Endothelial cell of umbilical vein (primary cell): ENCODE data around the gene JDP2.

Experiments
- CTCF ChIP-seq, 2 donors: IDR thresholded peaks; 1 replicate in 1 of 2; 2 replicates in 1 of 2; pipeline ENCODE4 v1.5.1; 2011; ENCODE audit warnings: low read length in 2 of 2, mild to moderate bottlenecking in 2 of 2, moderate library complexity in 2 of 2, control low read depth in 1 of 2, inconsistent platforms in 1 of 2, low read depth in 1 of 2; ENCODE audit not compliant: insufficient read depth in 1 of 2; ENCODE audit errors: extremely low read depth in 1 of 2
- EZH2 ChIP-seq: IDR thresholded peaks from 2 replicates; pipeline ENCODE4 v1.6.1; 2012; ENCODE audit warnings: borderline replicate concordance, low read depth, mild to moderate bottlenecking, moderate library complexity, low read length, inconsistent platforms; ENCODE audit not compliant: severe bottlenecking
- GATA2 ChIP-seq: IDR thresholded peaks from 2 replicates; pipeline ENCODE4 v1.7.0; 2011; ENCODE audit warnings: low read depth, mild to moderate bottlenecking, moderate library complexity, mixed read lengths, low read length; ENCODE audit not compliant: insufficient read length, insufficient read depth
- JUN ChIP-seq: IDR thresholded peaks from 2 replicates; pipeline ENCODE4 v1.6.1; 2011; ENCODE audit warnings: borderline replicate concordance, low read depth; ENCODE audit not compliant: insufficient read length, insufficient read depth
- POLR2A ChIP-seq: IDR thresholded peaks from 2 replicates; pipeline ENCODE4 v1.6.1; 2012; ENCODE audit warnings: low read depth, mild to moderate bottlenecking, control low read depth, low read length
- POLR2AphosphoS5 ChIP-seq: IDR thresholded peaks from 2 replicates; pipeline ENCODE4 v1.6.1; 2012; ENCODE audit warnings: low read depth, mild to moderate bottlenecking, control low read depth, low read length, moderate library complexity; ENCODE audit not compliant: insufficient read depth

GRCh38 chr14:75432411-75432810 is 4.6 kb downstream of the JDP2 start:
- TF ChIP-seq CTCF (IDR thresholded peaks at IDR 0.05; ENCODE audit: extremely low read depth in 1 of 2, insufficient read depth in 1 of 2, low read depth in 1 of 2, low read length in 2 of 2) (no peak), POLR2AphosphoS5 (no peak), POLR2A (no peak), EZH2 (no peak), JUN (no peak), GATA2 (no peak)
